Testis (tissue), 2 donors: ENCODE results near the gene TF.

Experiments used
- CTCF ChIP-seq, 3 experiments: fragments of 450-650 bp in 2 of 3; fragments of 200-600 bp in 1 of 3; sonication (generic) in 1 of 3; IDR thresholded peaks; one replicate each; pipeline ENCODE4 v1.5.1; 2016 to 2019; ENCODE audit warnings: antibody characterized with exemption in 3 of 3, mild to moderate bottlenecking in 2 of 3, moderate library complexity in 1 of 3
- POLR2A ChIP-seq: fragments of 450-650 bp; IDR thresholded peaks from one replicate; pipeline ENCODE4 v1.6.1; 2017; ENCODE audit warnings: antibody characterized with exemption, mild to moderate bottlenecking, moderate library complexity

GRCh38 chr3:133838916-133839800 lies 93.0 kb downstream of the TF start:
- TF ChIP-seq CTCF (IDR thresholded peaks at IDR 0.05), result no peak
- no peak for TF ChIP-seq POLR2A
